Bronchial epithelial cell (primary cell): Measurements from ENCODE around the gene TCOF1. TPM values are rescaled to one million over a fixed set of nuclear protein-coding genes. Genes with fewer than 3 reads are reported as not detected.
A peak's percentile ranks its signal among the peaks of the same experiment; 100 is the strongest.

Source experiments
- DNase-seq: peaks from one replicate; pipeline ENCODE4 v3.0.0-alpha.2; 2010; ENCODE audit warnings: low read depth
- FAIRE-seq: peaks from 2 replicates; lab custom pipeline; 2011; peaks lifted over from hg19 to GRCh38; lab: Jason Lieb, UNC
- H3K27me3 ChIP-seq: 2 replicates; pipeline ENCODE4 v1.5.1; 2011; ENCODE audit warnings: low read length; ENCODE audit not compliant: control insufficient read depth, insufficient read depth
- H3K36me3 ChIP-seq: 2 replicates; pipeline ENCODE4 v1.5.1; 2011; ENCODE audit warnings: low read length; ENCODE audit not compliant: control insufficient read depth, insufficient read depth
- H3K4me3 ChIP-seq: 2 replicates; pipeline ENCODE4 v1.5.1; 2011; ENCODE audit warnings: mild to moderate bottlenecking, low read depth, low read length, control low read depth
- CTCF ChIP-seq: IDR thresholded peaks from 2 replicates; pipeline ENCODE4 v1.5.1; 2011; ENCODE audit warnings: mild to moderate bottlenecking, moderate library complexity, low read length, control low read depth, inconsistent platforms; ENCODE audit not compliant: insufficient read depth, severe bottlenecking
- total RNA-seq: library from RNA; depleted of rRNA; stranded (reverse); fragments of >200 nt; gene quantifications from 2 replicates; pipeline ENCODE4 v1.2.1, GENCODE V29; 2014

Gene TCOF1
- total RNA-seq, 1 donor from 2014 or later = 9.0 TPM

DNA sequence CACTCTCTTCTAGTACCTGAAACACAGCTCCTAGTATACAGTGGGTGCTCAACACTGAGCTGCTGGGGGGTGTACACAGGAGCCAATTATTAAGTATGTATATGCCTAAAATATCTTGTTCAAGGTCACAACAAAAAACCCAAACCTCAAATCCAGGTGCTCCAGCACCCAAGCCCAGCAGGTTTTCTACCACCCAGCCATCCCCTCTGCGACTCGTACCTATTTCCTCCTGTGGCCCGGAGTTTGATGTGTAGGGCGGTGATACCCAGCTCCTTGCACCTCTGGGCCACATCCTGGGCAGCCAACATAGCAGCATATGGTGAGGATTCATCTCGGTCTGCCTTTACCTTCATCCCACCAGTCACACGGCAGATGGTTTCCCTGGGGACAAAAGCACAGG lies 89.1 kb downstream of the TCOF1 start:
- FAIRE-seq = no peak
- peaks cover 39% of the 10 kb centered on the region for H3K36me3 ChIP-seq
- DNase-seq = no peak
- no peak for TF ChIP-seq CTCF
- H3K27me3 ChIP-seq = no peaks in the 10 kb centered on the region
- no peak overlapping the region for H3K4me3 ChIP-seq

DNA sequence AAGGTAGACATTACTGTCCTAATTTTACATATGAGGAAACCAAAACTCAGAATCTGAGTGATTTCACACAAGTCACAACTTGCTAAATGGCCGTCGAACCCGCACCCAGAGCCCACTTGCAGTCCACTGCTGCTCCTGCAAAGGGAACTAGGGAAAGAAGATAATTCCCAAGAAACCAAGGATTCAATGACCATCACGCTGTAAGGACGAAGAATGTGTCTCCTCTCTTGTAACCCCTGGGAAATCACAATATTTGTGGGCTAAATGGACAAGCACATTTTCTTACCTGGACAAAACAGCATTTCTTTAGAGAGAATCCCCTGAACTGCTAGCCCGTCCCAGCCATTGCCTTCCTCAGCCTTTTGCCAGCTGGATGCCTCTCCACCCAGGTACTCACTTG lies 89.7 kb downstream of the TCOF1 start:
- no peaks in the 10 kb centered on the region for H3K27me3 ChIP-seq
- DNase-seq (no peak), FAIRE-seq (no peak)
- TF ChIP-seq CTCF = no peak
- H3K36me3 ChIP-seq = peaks cover 39% of the 10 kb centered on the region
- H3K4me3 ChIP-seq = no peak overlapping the region

DNA sequence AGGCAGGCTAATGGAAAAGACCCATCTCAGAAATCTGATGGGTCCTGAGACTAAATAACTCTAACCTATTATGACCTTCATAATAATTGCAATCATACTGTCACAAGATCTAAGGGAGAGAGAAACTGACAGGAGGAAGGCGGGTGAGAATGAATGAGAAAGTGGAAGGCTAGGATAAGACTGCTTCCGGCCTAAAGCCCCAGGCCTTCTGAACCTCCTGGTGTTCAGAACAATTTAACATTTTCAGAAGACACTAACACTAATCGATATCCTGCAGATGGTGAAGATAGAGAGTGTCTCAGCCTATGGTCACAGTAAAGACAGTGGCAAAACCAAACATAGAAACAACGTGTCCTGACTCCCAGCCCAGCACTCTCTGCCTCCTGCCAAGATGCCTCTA lies 90.8 kb downstream of the TCOF1 start:
- Histone ChIP-seq H3K27me3 (no peaks in the 10 kb centered on the region), H3K36me3 (peaks cover 39% of the 10 kb centered on the region), H3K4me3 (peak overlapping the region; percentile 62)
- no peak for TF ChIP-seq CTCF
- DNase-seq = no peak
- no peak for FAIRE-seq

DNA sequence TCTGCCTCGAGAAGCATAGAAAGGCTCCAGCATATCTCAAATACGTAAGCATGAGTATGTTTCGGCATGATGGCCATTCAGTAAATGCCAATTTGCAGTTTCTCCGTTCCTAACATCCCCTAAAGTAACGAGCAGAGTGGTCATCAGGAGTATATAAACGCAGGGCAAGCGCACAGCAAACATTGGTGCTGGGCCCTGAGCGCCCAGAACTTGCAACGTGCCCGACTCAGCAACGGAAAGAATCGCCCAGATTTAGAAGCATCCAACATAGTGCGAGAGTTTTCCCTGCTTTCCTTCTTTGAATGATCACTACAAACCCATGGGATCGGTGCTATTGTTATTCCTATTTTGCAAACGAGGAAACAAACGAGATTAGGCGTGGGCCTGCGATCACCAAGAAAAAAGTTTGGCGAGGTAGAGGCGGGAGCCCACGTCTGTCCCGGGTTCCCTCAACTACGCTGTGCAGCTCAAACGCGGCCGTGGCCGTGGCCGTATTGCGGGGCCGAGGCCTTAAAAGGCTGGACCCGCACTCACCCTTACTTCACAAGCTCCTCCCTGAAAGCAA lies 91.5 kb downstream of the TCOF1 start:
- no peak for FAIRE-seq
- TF ChIP-seq CTCF = no peak
- H3K4me3 ChIP-seq = peak overlapping the region; percentile 62
- no peaks in the 10 kb centered on the region for H3K27me3 ChIP-seq
- no peak for DNase-seq
- peaks cover 33% of the 10 kb centered on the region for H3K36me3 ChIP-seq

Other genes with a start within 250 kb of the TCOF1 start
- gene PDGFRB, start 201.9 kb upstream of the TCOF1 start, total RNA-seq = 0.26 and 1.6 TPM in 2 replicates
- gene CDX1, start 190.9 kb upstream of the TCOF1 start, total RNA-seq = not detected in 2 replicates
- gene SLC6A7, start 167.6 kb upstream of the TCOF1 start, total RNA-seq = not detected in 2 replicates
- under 0.01 TPM in 1 of 2 replicates, not detected in the other for gene CAMK2A, start 67.9 kb upstream of the TCOF1 start, total RNA-seq
- 5.4 and 5.8 TPM in 2 replicates for gene ARSI, start 54.8 kb upstream of the TCOF1 start, total RNA-seq
- 1.1 and 3.8 TPM in 2 replicates for gene CD74, start 55.2 kb downstream of the TCOF1 start, total RNA-seq
- gene RPS14, start 92.0 kb downstream of the TCOF1 start, total RNA-seq = 5,672 and 8,789 TPM in 2 replicates
- gene NDST1, start 150.4 kb downstream of the TCOF1 start, total RNA-seq = 17.1 and 33.3 TPM in 2 replicates